Endodermal cell (in vitro differentiated cells): Measurements from ENCODE around the gene TPRG1L. TPM values are rescaled to one million over a fixed set of nuclear protein-coding genes. Genes with fewer than 3 reads are reported as not detected.
A peak's percentile ranks its signal among the peaks of the same experiment; 100 is the strongest.

ENCODE experiments used
- DNase-seq: peaks from one replicate; pipeline ENCODE4 v3.0.0-alpha.2; 2017
- H3K27ac ChIP-seq: 2 replicates; pipeline ENCODE4 v1.5.1; 2013; ENCODE audit warnings: mild to moderate bottlenecking, low read depth, low read length, moderate library complexity
- H3K27me3 ChIP-seq: 2 replicates; pipeline ENCODE4 v1.6.1; 2013; ENCODE audit warnings: mild to moderate bottlenecking, low read length, moderate library complexity; ENCODE audit not compliant: insufficient read depth, control insufficient read depth, poor library complexity, severe bottlenecking
- H3K36me3 ChIP-seq: 2 replicates; pipeline ENCODE4 v1.7.0; 2013; ENCODE audit warnings: mild to moderate bottlenecking, low read length, moderate library complexity; ENCODE audit not compliant: control insufficient read depth, insufficient read depth
- H3K4me1 ChIP-seq: one replicate; pipeline ENCODE4 v1.7.0; 2013; ENCODE audit warnings: low read length; ENCODE audit not compliant: control insufficient read depth, insufficient read depth
- H3K4me3 ChIP-seq: 2 replicates; pipeline ENCODE4 v1.5.1; 2013; ENCODE audit warnings: mild to moderate bottlenecking, low read length, moderate library complexity
- H3K9ac ChIP-seq: 2 replicates; pipeline ENCODE4 v1.6.1; 2013; ENCODE audit warnings: mild to moderate bottlenecking, low read length, moderate library complexity; ENCODE audit not compliant: poor library complexity, severe bottlenecking; ENCODE audit errors: extremely low read depth
- H3K9me3 ChIP-seq: 2 replicates; pipeline ENCODE4 v1.6.1; 2013; ENCODE audit warnings: mild to moderate bottlenecking, low read length, moderate library complexity; ENCODE audit not compliant: control insufficient read depth
- H3K27ac Mint-ChIP-seq: 2 replicates; pipeline ENCODE4 v1.8.0; 2020; ENCODE audit warnings: mixed read lengths
- H3K27me3 Mint-ChIP-seq: 2 replicates; pipeline ENCODE4 v1.8.0; 2021; ENCODE audit warnings: mild to moderate bottlenecking, mixed read lengths; ENCODE audit not compliant: insufficient read depth
- H3K36me3 Mint-ChIP-seq: 2 replicates; pipeline ENCODE4 v1.8.0; 2020; ENCODE audit warnings: low read depth, mixed read lengths
- H3K4me1 Mint-ChIP-seq: 2 replicates; pipeline ENCODE4 v1.8.0; 2020; ENCODE audit warnings: mixed read lengths
- H3K4me3 Mint-ChIP-seq: 2 replicates; pipeline ENCODE4 v1.8.0; 2020; ENCODE audit warnings: mild to moderate bottlenecking, moderate library complexity, mixed read lengths
- H3K9me3 Mint-ChIP-seq: 2 replicates; pipeline ENCODE4 v1.8.0; 2020; ENCODE audit warnings: mild to moderate bottlenecking, mixed read lengths
- WGBS, 2 experiments: methylation state at CpG; one replicate each; pipeline versions ENCODE4 v1.1.5 to v1.1.7; 2013; ENCODE audit warnings: missing lambda C conversion rate in 2 of 2, mixed read lengths in 1 of 2; ENCODE audit not compliant: insufficient coverage in 1 of 2, insufficient read length in 1 of 2; 5-methylcytosine and 5-hydroxymethylcytosine counted together
- total RNA-seq, 2 donors: library from RNA; stranded (reverse); fragmentation: NEBNext Ultra II Directional in 1 of 2; extraction: Animal tissue kit (Norgen Biotek cat#: 25700) in 1 of 2; gene quantifications; 2 replicates in 1 of 2; 3 replicates in 1 of 2; pipeline ENCODE4 v1.2.1, GENCODE V29; 2021
- TF ChIP-seq, protein P1 (sequence below): fragments of 200-600 bp; sonication (generic); conservative IDR thresholded peaks from 2 replicates; pipeline ENCODE4 v1.5.0; 2021; ENCODE audit warnings: antibody characterized with exemption, mild to moderate bottlenecking

Gene TPRG1L
- total RNA-seq, 2 donors from 2014 or later = 50.4 to 56.4 TPM

DNA sequence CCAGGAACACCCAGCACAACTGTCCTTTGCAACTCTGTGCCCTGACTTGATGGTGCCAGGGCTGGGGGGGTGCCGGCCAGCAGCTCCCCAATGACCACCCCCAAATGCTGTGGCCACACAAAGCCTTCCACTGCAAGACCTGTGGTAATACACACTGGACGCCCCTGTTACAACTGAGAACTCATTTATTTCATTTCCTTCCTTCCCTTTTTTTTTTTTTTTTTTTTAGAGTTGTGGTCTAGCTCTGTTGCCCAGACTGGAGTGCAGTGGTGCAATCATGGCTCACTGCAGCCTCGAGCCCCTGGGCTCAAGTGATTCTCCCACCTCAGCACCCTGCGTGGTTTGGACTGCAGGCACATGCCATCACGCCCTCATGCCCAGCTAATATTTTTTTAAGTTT, 52.7 kb downstream of the TPRG1L start:
- Histone ChIP-seq H3K9ac (no peak overlapping the region), H3K36me3 (no peaks in the 10 kb centered on the region), H3K27me3 (no peaks in the 10 kb centered on the region), H3K4me1 (peaks cover 3% of the 10 kb centered on the region), H3K9me3 (no peaks in the 10 kb centered on the region), H3K27ac (no peak overlapping the region), H3K4me3 (no peak overlapping the region)
- no peak overlapping the region for H3K4me3 Mint-ChIP-seq
- H3K4me1 Mint-ChIP-seq = no peaks in the 10 kb centered on the region
- H3K27ac Mint-ChIP-seq = no peak overlapping the region
- TF ChIP-seq, protein P1, sequence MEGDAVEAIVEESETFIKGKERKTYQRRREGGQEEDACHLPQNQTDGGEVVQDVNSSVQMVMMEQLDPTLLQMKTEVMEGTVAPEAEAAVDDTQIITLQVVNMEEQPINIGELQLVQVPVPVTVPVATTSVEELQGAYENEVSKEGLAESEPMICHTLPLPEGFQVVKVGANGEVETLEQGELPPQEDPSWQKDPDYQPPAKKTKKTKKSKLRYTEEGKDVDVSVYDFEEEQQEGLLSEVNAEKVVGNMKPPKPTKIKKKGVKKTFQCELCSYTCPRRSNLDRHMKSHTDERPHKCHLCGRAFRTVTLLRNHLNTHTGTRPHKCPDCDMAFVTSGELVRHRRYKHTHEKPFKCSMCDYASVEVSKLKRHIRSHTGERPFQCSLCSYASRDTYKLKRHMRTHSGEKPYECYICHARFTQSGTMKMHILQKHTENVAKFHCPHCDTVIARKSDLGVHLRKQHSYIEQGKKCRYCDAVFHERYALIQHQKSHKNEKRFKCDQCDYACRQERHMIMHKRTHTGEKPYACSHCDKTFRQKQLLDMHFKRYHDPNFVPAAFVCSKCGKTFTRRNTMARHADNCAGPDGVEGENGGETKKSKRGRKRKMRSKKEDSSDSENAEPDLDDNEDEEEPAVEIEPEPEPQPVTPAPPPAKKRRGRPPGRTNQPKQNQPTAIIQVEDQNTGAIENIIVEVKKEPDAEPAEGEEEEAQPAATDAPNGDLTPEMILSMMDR = no peak
- no peak for DNase-seq
- no peaks in the 10 kb centered on the region for H3K9me3 Mint-ChIP-seq
- 67 to 84% methylated on average over 1 to 4 of the region's 5 CpGs for WGBS, 2 experiments
- peaks cover 7% of the 10 kb centered on the region for H3K27me3 Mint-ChIP-seq
- no peaks in the 10 kb centered on the region for H3K36me3 Mint-ChIP-seq

DNA sequence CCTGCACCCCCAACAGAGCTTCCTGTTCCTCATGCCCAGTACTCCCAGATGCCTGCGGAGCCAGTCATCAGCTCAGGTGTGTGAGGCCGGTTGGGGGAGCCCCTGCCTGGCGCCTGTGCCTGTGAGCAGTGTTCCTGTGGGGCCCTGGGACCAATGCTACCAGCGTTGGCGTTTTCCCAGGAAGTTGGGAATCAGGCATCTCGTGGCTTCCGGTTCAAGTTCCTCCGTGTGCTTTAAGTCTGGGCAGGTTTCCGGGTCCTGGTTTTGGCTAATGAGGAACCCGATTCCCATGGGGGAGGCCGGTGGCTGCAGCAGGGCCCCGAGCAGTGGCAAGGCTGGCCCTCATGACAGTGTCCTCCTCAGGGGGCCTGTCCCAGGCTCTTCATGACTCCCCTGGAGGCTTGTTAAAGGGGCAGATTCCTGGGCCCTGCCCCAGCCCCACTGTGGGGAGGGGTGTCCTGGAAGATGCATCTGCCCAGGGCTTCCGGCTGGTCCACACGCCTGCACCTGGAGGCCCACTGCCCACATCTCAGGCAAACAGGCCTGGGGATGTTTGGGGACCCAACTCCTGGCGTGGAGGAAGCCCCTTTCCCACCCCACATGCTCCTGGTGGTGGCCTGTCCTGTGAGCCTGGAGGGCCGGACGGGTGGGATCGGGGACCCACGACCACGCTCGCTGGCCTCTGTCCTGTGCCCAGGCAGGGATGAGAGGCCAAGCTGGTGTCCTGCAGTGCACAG, 53.7 kb downstream of the TPRG1L start:
- Histone ChIP-seq H3K9ac (no peak overlapping the region), H3K9me3 (no peaks in the 10 kb centered on the region), H3K4me1 (peaks cover 3% of the 10 kb centered on the region), H3K4me3 (no peak overlapping the region), H3K27ac (no peak overlapping the region), H3K36me3 (no peaks in the 10 kb centered on the region), H3K27me3 (peaks cover 4% of the 10 kb centered on the region)
- 83 to 87% methylated on average over 16 to 21 of the region's 21 CpGs for WGBS, 2 experiments
- Mint-ChIP-seq H3K27me3 (peaks cover 14% of the 10 kb centered on the region), H3K36me3 (no peaks in the 10 kb centered on the region), H3K27ac (no peak overlapping the region), H3K4me1 (no peaks in the 10 kb centered on the region), H3K9me3 (no peaks in the 10 kb centered on the region), H3K4me3 (no peak overlapping the region)
- DNase-seq = peak; percentile 87
- TF ChIP-seq, protein P1 = peak; percentile 36

DNA sequence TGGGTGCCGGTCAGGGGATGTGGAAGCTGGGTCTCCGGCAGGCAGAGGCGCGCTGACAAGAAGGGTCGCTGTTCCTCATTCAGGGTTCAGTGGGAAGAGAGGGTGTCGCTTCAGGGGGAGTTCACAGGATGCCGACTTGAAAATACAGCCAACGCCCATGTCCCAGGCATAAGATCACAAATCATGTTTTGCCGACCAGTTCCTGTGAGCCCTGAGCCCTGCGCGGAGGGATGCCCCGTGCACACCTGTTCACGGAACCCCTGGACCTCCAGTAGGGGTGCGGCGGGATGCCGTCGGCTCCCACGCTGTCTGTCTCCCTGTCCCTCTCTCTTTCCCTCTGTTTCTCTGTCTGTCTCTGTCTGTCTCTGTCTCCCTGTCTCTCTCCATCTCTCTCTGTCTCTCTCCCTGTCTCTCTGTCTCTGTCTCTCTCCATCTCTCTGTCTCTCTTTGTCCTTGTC, 54.3 kb downstream of the TPRG1L start:
- no peaks in the 10 kb centered on the region for H3K9me3 ChIP-seq
- Mint-ChIP-seq H3K9me3 (no peaks in the 10 kb centered on the region), H3K36me3 (no peaks in the 10 kb centered on the region), H3K27me3 (peaks cover 14% of the 10 kb centered on the region), H3K27ac (no peak overlapping the region), H3K4me1 (no peaks in the 10 kb centered on the region), H3K4me3 (no peak overlapping the region)
- no peak overlapping the region for H3K9ac ChIP-seq
- no peaks in the 10 kb centered on the region for H3K36me3 ChIP-seq
- 93% methylated on average over 11 to 18 of the region's 18 CpGs for WGBS, 2 experiments
- H3K27ac ChIP-seq = no peak overlapping the region
- peaks cover 7% of the 10 kb centered on the region for H3K27me3 ChIP-seq
- DNase-seq = no peak
- peaks cover 3% of the 10 kb centered on the region for H3K4me1 ChIP-seq
- TF ChIP-seq, protein P1 = no peak
- H3K4me3 ChIP-seq = no peak overlapping the region

Other genes starting within 250 kb of the TPRG1L start
- gene ARHGEF16, start 170.3 kb upstream of the TPRG1L start, total RNA-seq = 10 to 100 TPM; 47.7 to 64.7 TPM
- gene MEGF6, start 13.5 kb upstream of the TPRG1L start, total RNA-seq = 100 to 1,000 TPM in 1 of 2 donors, 10 to 100 TPM in 1; 83.0 to 103 TPM
- 10 to 100 TPM; 29.8 to 32.5 TPM for gene WRAP73, start 25.1 kb downstream of the TPRG1L start, total RNA-seq
- gene TP73, start 27.5 kb downstream of the TPRG1L start, total RNA-seq = 1 to 10 TPM; 3.4 to 3.5 TPM
- not detected for gene CCDC27, start 127.4 kb downstream of the TPRG1L start, total RNA-seq
- 10 to 100 TPM; 11.1 to 15.0 TPM for gene SMIM1, start 147.7 kb downstream of the TPRG1L start, total RNA-seq
- 10 to 100 TPM; 49.9 to 59.7 TPM for gene LRRC47, start 171.5 kb downstream of the TPRG1L start, total RNA-seq
- gene CEP104, start 232.2 kb downstream of the TPRG1L start, total RNA-seq = 10 to 100 TPM; 34.2 to 47.5 TPM
- gene DFFB, start 232.5 kb downstream of the TPRG1L start, total RNA-seq = 1 to 10 TPM; 7.2 to 7.6 TPM